GM19438 (cell line): ENCODE results near the gene CCDC112.
A peak's percentile ranks its signal among the peaks of the same experiment; 100 is the strongest.

Source experiments
- ATAC-seq: cut with Tn5 transposase; IDR thresholded peaks from one replicate; pipeline ENCODE4 v1.9.1; 2021; ENCODE audit warnings: low read depth; ENCODE audit not compliant: unreplicated experiment

The CCDC112 gene

DNA sequence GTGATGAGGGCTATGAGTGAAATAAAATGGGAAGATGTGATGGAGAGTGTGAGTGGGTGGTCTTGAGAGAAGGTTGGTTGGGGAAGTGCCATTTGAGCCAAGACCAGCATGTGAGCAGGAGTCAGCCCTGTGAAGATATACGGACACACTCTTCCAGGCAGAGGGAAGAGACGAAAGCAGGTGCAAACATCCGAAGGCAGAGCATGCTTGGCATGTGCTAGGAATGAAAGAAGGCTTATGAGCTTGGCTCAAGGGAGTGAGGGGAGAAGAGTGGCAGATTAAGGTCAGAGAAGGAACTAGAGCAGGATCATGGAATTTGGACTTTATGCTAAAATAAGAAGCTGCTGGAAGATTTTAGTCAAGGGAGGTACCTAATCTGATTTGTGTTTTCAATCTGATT is 23.6 kb upstream of the CCDC112 start:
- ATAC-seq: no peak

GRCh38 chr5:115319007-115319406 is 22.6 kb upstream of the CCDC112 start:
- no peak for ATAC-seq

- no peak for ATAC-seq
Measured at GRCh38 chr5:115317736-115318135, 21.3 kb upstream of the CCDC112 start.

- ATAC-seq: no peak
Measured at GRCh38 chr5:115317320-115317719, 20.9 kb upstream of the CCDC112 start.

- no peak for ATAC-seq
Measured at GRCh38 chr5:115313632-115314031, 17.2 kb upstream of the CCDC112 start.

DNA sequence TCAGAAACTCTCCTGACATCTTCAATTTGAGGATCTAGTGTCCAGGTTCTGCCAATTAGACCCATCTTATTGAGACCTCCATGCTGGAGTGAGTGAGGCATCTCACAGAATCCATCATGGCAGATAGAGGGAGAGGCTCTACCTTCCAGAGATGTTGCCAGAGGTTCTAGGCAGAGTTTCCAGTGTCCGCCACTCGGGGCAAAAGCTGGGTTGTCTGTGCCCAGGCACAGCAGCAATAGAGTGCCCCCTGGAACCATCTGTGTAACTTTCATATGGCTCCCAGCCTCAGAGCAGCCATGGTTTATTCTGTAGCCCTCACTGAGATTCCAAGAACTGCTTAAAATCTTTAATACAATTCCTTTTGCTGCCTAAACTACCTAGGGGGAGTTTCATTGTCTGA is 16.6 kb upstream of the CCDC112 start:
- no peak for ATAC-seq

- ATAC-seq: no peak
Measured at GRCh38 chr5:115309751-115310370, 13.4 kb upstream of the CCDC112 start.

GRCh38 chr5:115308815-115309214 is 12.4 kb upstream of the CCDC112 start:
- ATAC-seq: no peak

DNA sequence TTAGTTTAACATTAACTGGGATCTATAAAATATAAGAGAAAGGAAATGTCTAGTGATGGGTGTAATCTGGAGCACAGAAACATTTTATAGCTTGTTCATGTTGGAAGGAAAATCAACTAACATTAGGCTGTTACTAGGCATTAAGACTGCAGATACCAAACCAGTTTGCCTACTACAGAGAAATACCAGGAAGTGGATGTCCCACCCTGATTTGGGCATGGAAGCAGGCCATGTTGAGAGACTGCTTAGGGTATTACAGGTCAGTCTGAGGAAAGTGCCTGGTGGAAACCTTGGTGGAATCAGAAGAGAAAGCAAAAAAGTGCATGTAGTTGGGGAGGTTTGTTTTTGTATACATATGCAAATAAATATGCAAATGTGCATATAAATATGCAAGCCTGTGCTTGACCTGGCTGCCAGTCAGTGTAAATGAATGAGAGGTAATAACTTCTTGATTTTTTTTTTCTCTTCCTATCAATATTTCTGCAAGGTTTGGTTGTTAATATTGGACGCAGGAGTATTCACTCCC is 9.6 kb upstream of the CCDC112 start:
- no peak for ATAC-seq

- no peak for ATAC-seq
Measured at GRCh38 chr5:115304496-115304895, 8.0 kb upstream of the CCDC112 start.

GRCh38 chr5:115298811-115299210 is 2.4 kb upstream of the CCDC112 start:
- ATAC-seq: no peak

GRCh38 chr5:115297031-115297430 is 577 bp upstream of the CCDC112 start:
- peak; percentile 17 for ATAC-seq

DNA sequence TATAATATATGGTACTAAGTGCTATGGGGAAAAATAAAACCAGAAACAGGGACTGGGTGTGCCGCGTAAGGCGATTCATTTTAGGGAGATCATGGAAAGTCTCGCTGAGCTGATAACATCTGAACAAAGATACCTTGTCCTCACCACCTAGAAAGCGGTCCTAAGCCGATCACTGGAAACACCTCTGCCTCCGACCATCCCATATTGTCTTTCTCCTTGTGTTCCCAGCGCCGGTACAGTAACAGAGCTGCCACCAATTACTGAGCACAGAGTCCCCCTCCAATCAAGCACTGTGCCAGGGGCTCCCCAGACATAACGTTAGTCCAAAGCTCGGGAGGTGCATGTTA is 704 bp downstream of the CCDC112 start:
- peak; percentile 27 for ATAC-seq

GRCh38 chr5:115291397-115291796 is 5.1 kb downstream of the CCDC112 start:
- ATAC-seq: no peak

DNA sequence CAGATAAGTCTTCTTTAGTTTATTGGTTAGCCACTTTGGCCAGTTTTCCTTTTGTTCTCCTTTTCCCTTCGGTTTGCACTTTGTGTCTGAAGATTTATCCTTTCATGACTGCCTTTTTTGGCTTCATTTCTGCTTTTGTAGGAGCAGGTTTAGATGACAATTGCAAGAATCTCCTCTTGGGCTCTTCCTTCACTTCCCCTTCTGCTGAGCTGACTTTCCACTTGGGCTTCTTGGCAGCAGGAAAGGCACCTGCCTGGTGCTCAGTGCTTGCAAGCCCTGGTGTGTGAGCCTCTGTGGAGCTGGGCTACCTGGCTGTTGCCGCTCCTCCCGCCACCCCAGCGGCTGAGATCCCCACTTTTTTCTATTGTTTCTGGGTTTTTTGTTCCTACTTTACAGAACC is 7.3 kb downstream of the CCDC112 start:
- ATAC-seq: no peak

GRCh38 chr5:115284021-115284420 is 12.4 kb downstream of the CCDC112 start:
- no peak for ATAC-seq

GRCh38 chr5:115282131-115282530 is 14.3 kb downstream of the CCDC112 start:
- no peak for ATAC-seq

DNA sequence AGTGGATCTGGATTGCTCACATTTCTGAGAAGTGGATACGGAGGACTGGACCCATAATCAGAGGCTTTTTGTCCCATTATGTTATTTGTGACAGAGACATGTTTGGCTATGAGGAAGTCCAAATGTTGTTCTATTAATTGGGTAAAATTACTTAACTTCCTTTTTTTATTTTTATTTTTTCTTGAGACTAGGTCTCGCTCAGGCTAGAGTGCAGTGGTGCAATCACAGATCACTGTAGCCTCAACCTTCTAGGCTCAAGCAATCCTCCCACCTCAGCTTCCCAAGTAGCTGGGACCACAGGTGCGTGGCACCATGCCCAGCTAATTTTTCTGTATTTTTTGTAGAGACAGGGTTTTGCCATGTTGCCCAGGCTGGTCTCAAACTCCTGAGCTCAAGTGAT is 21.9 kb downstream of the CCDC112 start:
- no peak for ATAC-seq

DNA sequence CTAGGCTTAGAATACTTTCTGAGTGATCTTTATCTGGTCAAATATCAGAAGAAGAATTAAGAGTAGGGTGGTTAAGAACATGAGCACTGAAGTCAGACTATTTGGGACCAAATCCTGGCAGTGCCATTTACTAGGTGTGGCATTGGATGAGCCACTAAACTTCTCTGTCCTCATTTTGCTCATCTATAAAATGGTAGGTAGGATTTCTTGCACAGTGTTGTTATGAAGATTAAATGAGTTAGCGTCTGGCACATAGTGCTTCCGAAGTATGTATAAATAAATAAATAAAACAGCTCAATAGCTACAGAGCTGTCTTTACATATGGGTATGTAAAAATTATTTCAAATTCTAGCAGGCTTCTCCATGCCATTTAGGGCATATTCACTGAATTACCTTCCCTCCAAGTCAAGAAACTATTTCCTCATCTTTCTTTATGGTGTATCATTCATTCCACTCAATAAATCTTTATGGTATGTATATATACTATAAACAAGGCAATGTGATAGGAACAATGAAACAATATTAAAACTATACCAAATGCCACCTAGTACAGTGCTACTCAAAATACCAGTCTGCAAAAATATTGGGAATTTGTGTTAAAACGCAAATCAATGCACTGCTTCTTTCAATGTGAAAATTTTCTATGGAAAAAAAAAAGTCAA is 24.0 kb downstream of the CCDC112 start:
- no peak for ATAC-seq

GRCh38 chr5:115271295-115272050 is 25.0 kb downstream of the CCDC112 start:
- no peak for ATAC-seq

GRCh38 chr5:115267617-115268016 is 28.8 kb downstream of the CCDC112 start:
- ATAC-seq: no peak

- no peak for ATAC-seq
Measured at GRCh38 chr5:115265220-115265619, 31.2 kb downstream of the CCDC112 start.
